ENCODE data around the gene PABPN1L.

PABPN1L gene

GRCh38 chr16:88900662-88901052 is 34.2 kb upstream of the PABPN1L start:
- no peak overlapping the region for H3K27ac ChIP-seq (ENCODE audit: insufficient read depth in 1 of 2, low read depth in 1 of 2, low read length in 2 of 2, poor library complexity in 1 of 2, severe bottlenecking in 2 of 2)
- POLR2A ChIA-PET = no interaction called here
- DNase-seq = no peak
- CTCF ChIA-PET = interaction anchor here (0.9 to 1.0 kb wide), 2 partner anchors 163 to 266 kb away, joined by 3 read pairs; no protein-coding TSS in a partner anchor
- no peak overlapping the region for H3K4me3 ChIP-seq (ENCODE audit: control insufficient read depth in 1 of 7, extremely low read depth in 1 of 7, insufficient read depth in 4 of 7, low read depth in 2 of 7, low read length in 6 of 7)
- H3K27me3 ChIP-seq (replicated peaks in 2 of 5; ENCODE audit: control insufficient read depth in 4 of 5, insufficient read depth in 5 of 5, low read length in 4 of 5) = no peaks in the 10 kb centered on the region
- peaks cover 0 to 91% (median 66%) of the 10 kb centered on the region in 4 experiments for H3K36me3 ChIP-seq (ENCODE audit: control insufficient read depth in 4 of 4, insufficient read depth in 4 of 4, low read length in 3 of 4)
- H3K9me3 ChIP-seq (ENCODE audit: control extremely low read depth in 1 of 5, control insufficient read depth in 4 of 5, insufficient read depth in 2 of 5, low read depth in 1 of 5, low read length in 4 of 5) = no peaks in the 10 kb centered on the region
- H3K4me1 ChIP-seq (ENCODE audit: control extremely low read depth in 1 of 4, control insufficient read depth in 4 of 4, insufficient read depth in 4 of 4, low read length in 3 of 4) = peaks cover 0 to 2% (median under 1%) of the 10 kb centered on the region in 4 experiments
- WGBS (ENCODE audit: insufficient coverage) = 100% methylated on average over 12 of the region's 12 CpGs

- ChIA-PET POLR2A (no interaction called here), CTCF (no interaction called here)
- no peak for DNase-seq
- Histone ChIP-seq H3K27ac (ENCODE audit: insufficient read depth in 1 of 2, low read depth in 1 of 2, low read length in 2 of 2, poor library complexity in 1 of 2, severe bottlenecking in 2 of 2) (no peak overlapping the region), H3K4me3 (ENCODE audit: control insufficient read depth in 1 of 7, extremely low read depth in 1 of 7, insufficient read depth in 4 of 7, low read depth in 2 of 7, low read length in 6 of 7) (no peak overlapping the region), H3K4me1 (ENCODE audit: control extremely low read depth in 1 of 4, control insufficient read depth in 4 of 4, insufficient read depth in 4 of 4, low read length in 3 of 4) (peaks cover 0 to 2% (median 0%) of the 10 kb centered on the region in 4 experiments), H3K36me3 (ENCODE audit: control insufficient read depth in 4 of 4, insufficient read depth in 4 of 4, low read length in 3 of 4) (peaks cover 3 to 97% (median 69%) of the 10 kb centered on the region in 4 experiments), H3K27me3 (replicated peaks in 2 of 5; ENCODE audit: control insufficient read depth in 4 of 5, insufficient read depth in 5 of 5, low read length in 4 of 5) (no peaks in the 10 kb centered on the region), H3K9me3 (ENCODE audit: control extremely low read depth in 1 of 5, control insufficient read depth in 4 of 5, insufficient read depth in 2 of 5, low read depth in 1 of 5, low read length in 4 of 5) (no peaks in the 10 kb centered on the region)
- WGBS (ENCODE audit: insufficient coverage) = 97% methylated on average over 39 of the region's 41 CpGs
These were observed 33.6 kb upstream of the PABPN1L start for GRCh38 chr16:88899901-88900661.

DNA sequence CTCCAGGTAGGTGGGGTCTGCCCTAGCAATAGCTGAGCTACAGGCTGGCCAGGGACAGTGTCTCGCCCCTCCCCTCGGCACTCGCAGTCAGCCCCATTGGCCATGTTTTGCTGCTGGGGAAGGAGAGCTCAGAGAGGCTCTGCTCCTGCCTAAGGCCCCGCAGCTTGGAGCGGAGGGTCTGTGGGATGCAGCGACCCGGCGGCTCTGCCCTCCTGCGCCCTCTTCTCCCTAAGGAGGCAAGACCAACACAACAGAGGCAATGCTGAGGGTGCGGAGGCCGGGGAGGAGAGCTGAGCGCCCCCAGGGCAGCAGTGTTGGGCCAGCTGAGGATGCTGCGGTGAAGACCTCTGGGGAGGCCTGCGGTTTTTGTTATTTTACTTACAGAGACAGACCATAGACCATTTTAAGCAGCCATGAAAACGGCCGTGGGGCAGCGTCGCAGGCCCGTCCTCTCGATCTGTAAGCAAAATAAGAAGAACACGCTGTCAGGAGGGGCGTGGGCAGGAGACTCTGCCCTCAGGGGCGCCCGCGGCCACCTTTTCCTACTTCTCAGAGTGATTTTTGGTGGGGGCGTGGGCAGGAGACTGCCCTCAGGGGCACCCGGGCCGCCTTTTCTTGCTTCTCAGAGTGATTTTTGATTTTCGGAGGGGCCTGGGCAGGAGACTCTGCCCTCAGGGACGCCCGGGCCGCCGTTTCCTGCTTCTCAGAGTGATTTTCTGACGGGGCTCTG is 31.4 kb upstream of the PABPN1L start:
- WGBS (ENCODE audit: insufficient coverage) = 97% methylated on average over 33 of the region's 34 CpGs
- Histone ChIP-seq H3K27me3 (replicated peaks in 2 of 5; ENCODE audit: control insufficient read depth in 4 of 5, insufficient read depth in 5 of 5, low read length in 4 of 5) (no peaks in the 10 kb centered on the region), H3K27ac (ENCODE audit: insufficient read depth in 1 of 2, low read depth in 1 of 2, low read length in 2 of 2, poor library complexity in 1 of 2, severe bottlenecking in 2 of 2) (no peak overlapping the region), H3K36me3 (ENCODE audit: control insufficient read depth in 4 of 4, insufficient read depth in 4 of 4, low read length in 3 of 4) (peaks cover 3 to 97% (median 67%) of the 10 kb centered on the region in 4 experiments), H3K9me3 (ENCODE audit: control extremely low read depth in 1 of 5, control insufficient read depth in 4 of 5, insufficient read depth in 2 of 5, low read depth in 1 of 5, low read length in 4 of 5) (no peaks in the 10 kb centered on the region), H3K4me1 (ENCODE audit: control extremely low read depth in 1 of 4, control insufficient read depth in 4 of 4, insufficient read depth in 4 of 4, low read length in 3 of 4) (peaks cover 0 to 2% (median 0%) of the 10 kb centered on the region in 4 experiments), H3K4me3 (ENCODE audit: control insufficient read depth in 1 of 7, extremely low read depth in 1 of 7, insufficient read depth in 4 of 7, low read depth in 2 of 7, low read length in 6 of 7) (no peak overlapping the region)
- ChIA-PET CTCF (interaction anchor here (1.0 kb wide), 1 partner anchor 9 kb away, joined by 3 read pairs; no protein-coding TSS in a partner anchor), POLR2A (no interaction called here)
- DNase-seq = no peak

DNA sequence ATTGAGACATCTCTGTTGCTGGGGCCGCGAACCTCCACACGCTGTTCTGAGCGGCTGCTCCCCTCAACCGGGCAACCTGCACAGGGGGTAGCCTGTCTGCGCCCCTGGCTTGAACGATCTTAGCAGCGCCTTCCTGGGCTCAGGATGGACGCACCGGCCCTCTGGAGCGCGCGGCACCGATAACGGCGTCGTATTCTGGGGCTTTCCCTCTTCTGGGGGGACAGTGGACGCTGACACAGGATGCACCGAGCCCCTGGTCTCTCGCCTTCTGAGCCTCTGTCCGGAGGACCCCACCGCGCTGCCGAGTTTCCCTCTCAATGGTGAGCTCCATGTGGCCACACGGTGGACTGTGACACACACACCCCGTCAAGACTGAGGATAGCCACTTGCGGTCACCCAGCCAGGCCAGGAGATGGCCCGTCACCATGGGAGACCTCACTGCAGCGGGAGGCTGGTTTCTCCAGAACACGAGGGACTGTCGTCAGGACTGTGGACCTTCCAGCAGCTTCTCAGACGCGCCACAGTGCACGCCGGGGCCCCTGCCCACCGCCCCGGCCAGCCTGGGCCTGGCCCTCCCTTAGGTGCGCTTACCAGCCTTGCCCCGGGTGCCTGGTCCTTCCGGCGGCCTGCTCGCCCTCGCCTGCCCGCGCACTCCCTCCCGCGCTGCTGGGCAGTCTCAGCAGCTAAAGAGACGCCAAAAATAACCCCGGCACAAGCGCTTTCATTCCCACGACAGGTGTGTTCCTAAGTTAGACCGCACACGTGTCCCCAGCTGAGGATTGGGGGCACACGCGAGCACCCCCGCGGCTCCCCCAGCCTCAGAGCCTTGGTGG is 30.0 kb upstream of the PABPN1L start:
- 96% methylated on average over 56 of the region's 57 CpGs for WGBS (ENCODE audit: insufficient coverage)

DNA sequence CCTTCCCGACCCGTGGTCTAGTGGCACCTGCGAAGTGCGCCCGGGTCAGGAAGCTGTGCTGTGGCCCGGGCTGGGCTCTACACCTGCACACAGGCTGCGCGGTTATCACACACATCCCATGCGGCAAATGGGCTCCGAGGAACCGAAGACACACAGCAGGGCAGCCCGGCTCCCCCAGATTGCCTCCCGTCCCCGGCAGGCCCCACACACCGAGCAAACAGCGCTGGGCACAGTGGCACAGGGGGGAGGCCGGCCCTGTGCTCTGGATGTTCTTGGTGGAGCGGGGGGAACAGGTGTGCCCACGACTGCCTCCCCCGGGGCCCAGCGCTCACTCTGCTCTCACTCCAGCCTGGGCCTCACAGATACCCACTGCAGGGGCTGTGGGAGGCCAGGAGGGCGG is 28.9 kb upstream of the PABPN1L start:
- H3K27me3 ChIP-seq (replicated peaks in 2 of 5; ENCODE audit: control insufficient read depth in 4 of 5, insufficient read depth in 5 of 5, low read length in 4 of 5) = no peaks in the 10 kb centered on the region
- CTCF ChIA-PET = no interaction called here
- no peak for DNase-seq
- peaks cover 12 to 97% (median 74%) of the 10 kb centered on the region in 4 experiments for H3K36me3 ChIP-seq (ENCODE audit: control insufficient read depth in 4 of 4, insufficient read depth in 4 of 4, low read length in 3 of 4)
- H3K4me3 ChIP-seq (ENCODE audit: control insufficient read depth in 1 of 7, extremely low read depth in 1 of 7, insufficient read depth in 4 of 7, low read depth in 2 of 7, low read length in 6 of 7) = no peak overlapping the region
- WGBS (ENCODE audit: insufficient coverage) = 96% methylated on average over 21 of the region's 22 CpGs
- peaks cover 0 to 2% (median 0%) of the 10 kb centered on the region in 4 experiments for H3K4me1 ChIP-seq (ENCODE audit: control extremely low read depth in 1 of 4, control insufficient read depth in 4 of 4, insufficient read depth in 4 of 4, low read length in 3 of 4)
- H3K9me3 ChIP-seq (ENCODE audit: control extremely low read depth in 1 of 5, control insufficient read depth in 4 of 5, insufficient read depth in 2 of 5, low read depth in 1 of 5, low read length in 4 of 5) = peaks cover 0 to 9% (median 3%) of the 10 kb centered on the region in 5 experiments
- H3K27ac ChIP-seq (ENCODE audit: insufficient read depth in 1 of 2, low read depth in 1 of 2, low read length in 2 of 2, poor library complexity in 1 of 2, severe bottlenecking in 2 of 2) = no peak overlapping the region
- POLR2A ChIA-PET = no interaction called here

More for the DNA sequence above, 30.0 kb upstream of the PABPN1L start:
- Histone ChIP-seq H3K27ac (ENCODE audit: insufficient read depth in 1 of 2, low read depth in 1 of 2, low read length in 2 of 2, poor library complexity in 1 of 2, severe bottlenecking in 2 of 2) (no peak overlapping the region), H3K36me3 (ENCODE audit: control insufficient read depth in 4 of 4, insufficient read depth in 4 of 4, low read length in 3 of 4) (peaks cover 8 to 97% (median 73%) of the 10 kb centered on the region in 4 experiments), H3K27me3 (replicated peaks in 2 of 5; ENCODE audit: control insufficient read depth in 4 of 5, insufficient read depth in 5 of 5, low read length in 4 of 5) (no peaks in the 10 kb centered on the region), H3K9me3 (ENCODE audit: control extremely low read depth in 1 of 5, control insufficient read depth in 4 of 5, insufficient read depth in 2 of 5, low read depth in 1 of 5, low read length in 4 of 5) (no peaks in the 10 kb centered on the region), H3K4me3 (ENCODE audit: control insufficient read depth in 1 of 7, extremely low read depth in 1 of 7, insufficient read depth in 4 of 7, low read depth in 2 of 7, low read length in 6 of 7) (no peak overlapping the region), H3K4me1 (ENCODE audit: control extremely low read depth in 1 of 4, control insufficient read depth in 4 of 4, insufficient read depth in 4 of 4, low read length in 3 of 4) (peaks cover 0 to 2% (median 0%) of the 10 kb centered on the region in 4 experiments)
- POLR2A ChIA-PET = no interaction called here
- CTCF ChIA-PET = no interaction called here
- no peak for DNase-seq

DNA sequence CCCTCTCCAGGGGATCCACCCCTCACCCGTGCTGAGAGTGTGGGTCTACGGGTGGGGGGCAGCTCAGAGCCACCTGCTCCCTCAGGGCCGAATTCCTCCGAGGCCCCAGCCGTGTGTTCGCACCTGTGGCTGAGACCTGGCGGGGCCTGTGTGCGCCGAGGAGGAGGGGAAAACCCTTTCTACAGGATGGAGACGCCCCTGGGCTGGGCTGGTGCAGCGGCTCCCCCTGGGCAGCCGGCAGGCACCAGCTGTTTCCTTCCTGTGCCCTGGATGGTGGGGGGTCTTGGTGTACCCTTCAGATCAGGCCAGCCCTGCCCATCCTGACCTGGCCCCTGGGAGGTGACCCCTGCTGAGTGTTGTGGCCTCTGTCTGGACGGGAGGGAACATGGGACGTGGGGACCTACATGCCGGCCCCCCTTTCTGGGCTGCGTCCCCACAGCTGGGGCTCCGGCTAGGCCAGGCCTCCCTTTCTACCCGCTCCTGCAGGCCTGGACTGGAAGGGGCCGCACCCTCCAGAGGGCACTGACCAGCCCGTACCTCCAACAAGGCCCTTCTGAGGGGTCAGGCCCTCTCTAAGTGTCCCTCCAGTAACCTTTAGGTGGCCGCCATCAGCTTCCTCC is 28.3 kb upstream of the PABPN1L start:
- no peaks in the 10 kb centered on the region for H3K27me3 ChIP-seq (replicated peaks in 2 of 5; ENCODE audit: control insufficient read depth in 4 of 5, insufficient read depth in 5 of 5, low read length in 4 of 5)
- POLR2A ChIA-PET = no interaction called here
- CTCF ChIA-PET = no interaction called here

More for the DNA sequence above, 28.3 kb upstream of the PABPN1L start:
- Histone ChIP-seq H3K9me3 (ENCODE audit: control extremely low read depth in 1 of 5, control insufficient read depth in 4 of 5, insufficient read depth in 2 of 5, low read depth in 1 of 5, low read length in 4 of 5) (peaks cover 0 to 13% (median 7%) of the 10 kb centered on the region in 5 experiments), H3K27ac (ENCODE audit: insufficient read depth in 1 of 2, low read depth in 1 of 2, low read length in 2 of 2, poor library complexity in 1 of 2, severe bottlenecking in 2 of 2) (no peak overlapping the region), H3K4me1 (ENCODE audit: control extremely low read depth in 1 of 4, control insufficient read depth in 4 of 4, insufficient read depth in 4 of 4, low read length in 3 of 4) (peaks cover 0 to 2% (median 0%) of the 10 kb centered on the region in 4 experiments), H3K4me3 (ENCODE audit: control insufficient read depth in 1 of 7, extremely low read depth in 1 of 7, insufficient read depth in 4 of 7, low read depth in 2 of 7, low read length in 6 of 7) (no peak overlapping the region), H3K36me3 (ENCODE audit: control insufficient read depth in 4 of 4, insufficient read depth in 4 of 4, low read length in 3 of 4) (peaks cover 14 to 97% (median 76%) of the 10 kb centered on the region in 4 experiments)
- DNase-seq = peak in 1 of 3 donors; percentile 38
- WGBS (ENCODE audit: insufficient coverage) = 84% methylated on average over 21 of the region's 21 CpGs
